ENCODE measurements around the gene DIP2C.

GRCh38 chr10:228366-228765 lies 461.1 kb downstream of the DIP2C start:
- TF ChIP-seq CTCF (IDR thresholded peaks at IDR 0.05): no peak
- TF ChIP-seq POLR2A (IDR thresholded peaks at IDR 0.05): no peak
- TF ChIP-seq POLR2AphosphoS5 (IDR thresholded peaks at IDR 0.05; ENCODE audit: insufficient read depth in 1 of 2, low read depth in 1 of 2): no peak
